Stimulated activated CD4-positive, alpha-beta T cell treated with anti-CD3 and anti-CD28 coated beads, Interleukin-1b, Interleukin-23, amount 100 ng/mL, for 4 hours (primary cell): ENCODE measurements around the gene MARCHF4.

Source experiments
- DNase-seq, 2 donors: peaks; one replicate each; pipeline ENCODE4 v3.0.0-alpha.2; 2020; ENCODE audit warnings: low read depth in 2 of 2

The MARCHF4 gene, protein sequence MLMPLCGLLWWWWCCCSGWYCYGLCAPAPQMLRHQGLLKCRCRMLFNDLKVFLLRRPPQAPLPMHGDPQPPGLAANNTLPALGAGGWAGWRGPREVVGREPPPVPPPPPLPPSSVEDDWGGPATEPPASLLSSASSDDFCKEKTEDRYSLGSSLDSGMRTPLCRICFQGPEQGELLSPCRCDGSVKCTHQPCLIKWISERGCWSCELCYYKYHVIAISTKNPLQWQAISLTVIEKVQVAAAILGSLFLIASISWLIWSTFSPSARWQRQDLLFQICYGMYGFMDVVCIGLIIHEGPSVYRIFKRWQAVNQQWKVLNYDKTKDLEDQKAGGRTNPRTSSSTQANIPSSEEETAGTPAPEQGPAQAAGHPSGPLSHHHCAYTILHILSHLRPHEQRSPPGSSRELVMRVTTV

DNA sequence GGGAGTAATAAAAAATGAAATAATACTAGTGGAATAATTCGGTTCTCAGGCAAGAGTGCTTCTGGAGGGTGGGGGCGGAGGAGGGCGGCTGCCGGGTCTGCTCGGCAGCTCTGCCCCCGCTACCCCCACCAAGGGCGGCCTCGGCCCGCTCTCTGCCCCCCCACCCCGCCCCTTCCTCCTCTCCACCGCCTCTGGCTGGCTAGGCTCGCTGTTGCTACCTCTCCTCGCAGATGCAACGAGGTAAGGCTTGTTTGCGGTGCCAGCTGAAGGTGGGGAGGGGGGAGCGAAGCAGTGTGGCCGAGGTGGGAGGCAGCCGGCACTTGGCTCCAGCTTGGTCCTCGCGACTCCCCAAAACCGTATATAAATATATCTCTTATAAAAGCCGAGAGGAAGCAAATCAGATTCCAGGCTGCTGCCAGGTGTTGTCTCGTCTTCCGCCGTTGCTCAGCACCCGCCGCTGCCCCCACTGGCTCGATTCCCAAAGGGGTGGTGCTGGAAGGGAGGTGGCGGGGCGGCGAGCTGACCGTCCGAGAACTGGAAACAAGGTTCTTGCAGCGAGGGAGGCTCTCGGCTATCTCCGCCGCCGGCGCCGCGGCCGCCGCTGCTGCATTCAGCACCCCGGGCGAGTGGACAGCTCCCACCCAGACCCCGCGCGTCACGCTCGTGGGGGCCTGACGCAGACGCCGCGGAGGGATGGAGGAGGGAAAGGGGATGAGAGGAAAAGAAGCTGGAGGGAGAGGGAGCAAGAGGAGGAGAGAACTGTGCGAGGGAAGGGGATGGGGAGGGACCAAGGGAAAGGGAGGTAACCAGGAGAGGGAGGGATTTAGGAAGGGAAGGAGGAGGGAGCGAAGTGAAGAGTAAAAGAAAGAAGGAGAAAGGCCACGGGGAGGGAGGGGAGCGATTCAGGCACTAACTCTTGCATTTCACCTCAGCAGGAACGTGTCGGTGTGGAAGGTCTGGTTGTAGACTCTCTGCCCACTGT lies at the start of gene MARCHF4:
Gene MARCHF4, minus strand, starts transcription at position 763 of the 982 bp plus-strand sequence. CDS start 2,223 bp downstream, outside the sequence.
- peak; percentile 51 to 61 for DNase-seq

DNA sequence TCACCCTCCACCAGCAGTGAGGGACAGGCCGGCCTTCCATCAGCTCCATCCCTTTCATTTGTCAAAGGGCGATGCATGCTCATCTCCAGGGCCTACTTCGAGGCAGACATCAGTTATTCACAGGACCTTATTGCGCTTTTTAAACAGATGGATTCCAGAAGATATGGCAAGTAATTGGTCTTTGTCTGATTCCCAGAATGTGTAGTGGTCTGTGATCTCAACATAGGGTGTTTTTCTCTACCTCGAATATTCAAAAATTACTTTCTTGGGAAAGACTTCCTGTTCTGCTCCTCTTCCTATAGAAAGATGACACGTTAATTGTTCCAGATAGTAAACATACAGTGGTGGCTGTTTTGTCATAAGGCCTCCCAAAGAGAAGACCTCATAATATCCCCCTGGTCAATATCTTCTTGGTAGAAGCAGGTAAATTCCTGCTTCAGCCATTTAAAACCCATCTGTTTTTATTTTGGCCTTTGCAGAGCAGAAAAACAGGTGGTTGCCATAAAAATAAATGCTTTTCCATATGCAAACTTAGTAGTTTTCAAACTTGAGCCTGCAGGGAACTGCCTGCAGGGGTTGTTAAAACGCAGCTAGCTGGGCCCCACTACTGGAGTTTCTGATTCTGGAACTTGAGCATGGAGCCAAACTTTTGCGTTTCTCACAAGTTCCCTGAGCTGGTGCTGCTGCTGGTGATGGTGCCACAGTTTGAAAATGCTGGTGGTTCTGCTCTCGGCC lies 48.3 kb upstream of the MARCHF4 start:
- DNase-seq = no peak

DNA sequence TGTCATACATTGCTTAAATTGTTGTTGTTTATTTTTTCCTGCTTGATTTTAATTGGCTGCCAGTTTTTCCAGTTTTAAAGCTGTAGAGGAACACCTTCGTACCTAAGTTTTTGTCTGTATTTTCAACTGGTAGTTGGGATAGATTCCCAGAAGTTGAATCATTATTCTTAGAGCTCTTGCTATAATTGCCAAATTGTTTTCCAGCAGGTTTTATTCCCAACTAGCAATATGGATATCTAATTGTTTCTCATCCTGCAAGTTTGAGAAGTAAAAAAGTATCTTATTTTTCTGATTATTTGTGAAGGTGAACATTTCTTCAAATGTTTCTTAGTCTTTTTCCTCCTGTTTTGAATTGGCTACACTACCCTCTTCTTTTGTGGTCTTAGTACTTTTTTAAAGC lies 46.7 kb upstream of the MARCHF4 start:
- no peak for DNase-seq

GRCh38 chr2:216416571-216417307 lies 44.5 kb upstream of the MARCHF4 start:
- DNase-seq = no peak

DNA sequence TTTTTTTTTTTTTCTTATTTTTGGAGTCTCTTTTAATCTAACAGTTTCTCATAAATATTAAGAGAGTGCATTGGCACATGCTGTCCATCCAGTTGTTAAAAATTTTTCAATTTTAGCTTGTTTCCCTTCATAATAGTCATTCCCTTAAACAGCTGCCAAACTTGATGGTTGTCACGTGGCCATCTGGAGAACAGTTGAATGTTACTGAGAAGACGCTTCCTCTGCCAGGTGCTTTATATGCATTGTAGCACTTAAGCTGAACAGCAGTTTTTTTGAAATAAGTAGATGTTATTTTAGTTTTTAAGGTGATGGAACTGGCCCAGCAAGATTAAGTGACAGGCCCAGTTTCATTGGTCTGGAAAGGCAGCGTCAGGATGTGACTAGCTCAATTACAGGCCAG lies 43.3 kb upstream of the MARCHF4 start:
- no peak for DNase-seq

DNA sequence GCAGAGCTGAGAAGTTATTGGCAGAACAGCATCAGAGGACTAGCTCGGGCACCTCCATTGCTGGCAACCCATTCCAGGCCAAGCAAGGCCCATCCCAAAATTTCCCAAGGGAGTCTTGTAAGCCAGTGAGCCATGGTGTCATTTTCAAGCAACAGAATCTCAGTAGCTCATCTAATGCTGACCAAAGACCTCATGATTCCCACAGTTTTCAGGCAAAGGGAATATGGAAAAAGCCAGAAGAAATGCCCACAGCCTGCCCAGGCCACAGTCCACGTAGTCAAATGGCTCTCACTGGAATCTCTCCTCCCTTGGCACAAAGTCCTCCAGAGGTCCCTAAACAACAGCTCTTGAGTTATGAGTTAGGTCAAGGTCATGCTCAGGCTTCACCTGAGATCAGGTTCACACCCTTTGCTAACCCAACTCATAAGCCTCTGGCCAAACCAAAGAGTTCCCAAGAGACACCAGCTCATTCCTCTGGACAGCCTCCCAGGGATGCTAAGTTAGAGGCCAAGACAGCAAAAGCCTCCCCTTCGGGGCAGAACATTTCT lies 42.6 kb upstream of the MARCHF4 start:
- no peak for DNase-seq

- no peak for DNase-seq
Observed at GRCh38 chr2:216413882-216414281, 41.6 kb upstream of the MARCHF4 start.

DNA sequence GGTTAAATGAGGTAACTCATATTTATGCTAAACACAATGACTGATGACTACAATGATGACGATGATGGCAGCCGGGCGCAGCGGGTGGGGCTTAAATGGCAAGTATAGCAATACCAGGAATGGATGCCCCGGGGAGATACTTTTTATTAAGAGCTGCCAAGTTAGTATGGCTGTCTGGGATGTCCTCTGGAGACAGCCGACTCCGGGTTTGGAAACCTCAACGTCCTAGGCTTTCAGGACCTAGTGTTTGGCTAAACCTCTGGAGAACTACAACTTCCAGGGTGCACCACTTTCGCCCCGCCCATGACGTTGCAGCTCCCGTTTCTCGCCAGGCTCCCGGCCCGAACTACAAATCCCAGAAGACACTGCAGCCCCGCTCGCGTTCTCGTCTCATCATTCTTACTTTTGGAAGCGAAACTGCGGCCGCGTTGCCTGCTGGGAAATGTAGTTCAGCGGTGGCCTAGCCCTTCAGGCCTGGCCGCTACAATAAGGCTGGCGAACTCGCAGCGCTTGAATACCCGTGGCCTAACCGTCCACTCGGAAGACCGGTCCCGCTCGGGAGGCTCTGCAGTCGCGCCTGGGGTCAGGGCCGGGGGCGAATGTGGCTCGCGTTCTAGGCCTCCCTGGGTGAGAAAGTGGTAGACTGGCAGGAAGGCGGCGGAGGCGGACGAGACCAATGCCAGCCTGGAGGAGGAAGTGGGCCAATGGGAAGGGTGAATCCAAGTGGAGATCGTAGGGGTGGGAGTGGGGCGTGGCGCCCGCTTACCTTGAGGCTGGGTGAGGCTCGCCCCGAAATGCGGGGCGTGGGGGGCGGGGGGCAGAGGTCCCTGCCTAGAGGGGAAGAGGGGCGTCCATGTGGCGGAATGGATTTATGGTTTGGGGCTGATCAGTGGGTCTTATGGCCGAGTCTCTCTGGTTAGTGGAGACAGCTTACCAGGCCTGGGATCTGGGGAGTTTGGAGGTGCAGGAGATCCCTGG lies 40.0 kb upstream of the MARCHF4 start, which contains the start of gene SMARCAL1:
Gene SMARCAL1, plus strand, starts transcription at position 463 of the 978 bp plus-strand sequence. CDS start 2,221 bp downstream, outside the sequence.
- peak; percentile 96 to 98 for DNase-seq

DNA sequence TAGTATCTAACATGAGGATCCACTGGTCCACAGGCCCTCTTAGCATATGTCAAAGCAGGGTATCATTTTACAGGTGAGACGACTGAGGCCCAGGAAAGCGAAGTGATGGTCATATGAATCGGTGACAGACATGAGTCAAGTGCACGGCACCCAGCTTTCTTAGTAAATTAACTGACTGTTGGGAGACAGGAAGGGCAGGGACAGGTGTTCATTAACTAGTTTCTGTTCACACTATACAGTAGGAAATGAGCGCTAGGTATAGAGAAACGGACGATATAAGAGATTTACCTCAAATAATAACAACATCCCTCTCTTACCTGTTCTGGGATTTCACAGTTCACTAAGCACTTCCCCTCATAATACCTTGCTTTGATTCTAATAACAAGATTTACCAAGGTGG lies 38.3 kb upstream of the MARCHF4 start:
- DNase-seq = no peak

- no peak for DNase-seq
Observed at GRCh38 chr2:216408426-216409290, 36.4 kb upstream of the MARCHF4 start.

GRCh38 chr2:216406826-216407225 lies 34.5 kb upstream of the MARCHF4 start:
- no peak for DNase-seq

GRCh38 chr2:216405588-216405987 lies 33.3 kb upstream of the MARCHF4 start:
- DNase-seq = no peak

GRCh38 chr2:216404010-216404618 lies 31.8 kb upstream of the MARCHF4 start:
- DNase-seq = peak; percentile 28 to 48

- no peak for DNase-seq
Observed at GRCh38 chr2:216402751-216403150, 30.5 kb upstream of the MARCHF4 start.

DNA sequence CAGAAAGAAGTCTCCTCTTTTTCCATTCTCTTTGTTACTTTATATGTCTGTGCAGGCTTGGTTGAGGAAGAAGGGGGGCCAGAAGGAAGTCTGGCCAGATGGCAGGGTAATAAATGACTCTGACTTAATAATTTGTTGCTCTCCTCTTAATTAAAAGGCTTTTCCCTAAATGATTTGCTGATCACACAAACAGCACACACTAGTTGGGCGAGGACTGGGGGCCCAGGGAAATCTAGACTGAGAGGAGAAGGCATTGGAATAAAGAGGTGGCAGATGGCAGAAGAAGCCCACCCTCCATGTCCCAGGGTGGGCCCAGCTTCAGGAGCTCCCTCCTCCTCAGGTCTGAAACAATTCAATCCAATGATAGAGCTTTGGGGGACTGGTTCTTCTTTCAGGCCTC lies 27.3 kb upstream of the MARCHF4 start:
- no peak for DNase-seq

- DNase-seq = no peak
Observed at GRCh38 chr2:216394881-216395280, 22.6 kb upstream of the MARCHF4 start.

GRCh38 chr2:216392945-216393840 lies 20.9 kb upstream of the MARCHF4 start:
- no peak for DNase-seq
